Measurements from ENCODE around the gene WDPCP.

DNA sequence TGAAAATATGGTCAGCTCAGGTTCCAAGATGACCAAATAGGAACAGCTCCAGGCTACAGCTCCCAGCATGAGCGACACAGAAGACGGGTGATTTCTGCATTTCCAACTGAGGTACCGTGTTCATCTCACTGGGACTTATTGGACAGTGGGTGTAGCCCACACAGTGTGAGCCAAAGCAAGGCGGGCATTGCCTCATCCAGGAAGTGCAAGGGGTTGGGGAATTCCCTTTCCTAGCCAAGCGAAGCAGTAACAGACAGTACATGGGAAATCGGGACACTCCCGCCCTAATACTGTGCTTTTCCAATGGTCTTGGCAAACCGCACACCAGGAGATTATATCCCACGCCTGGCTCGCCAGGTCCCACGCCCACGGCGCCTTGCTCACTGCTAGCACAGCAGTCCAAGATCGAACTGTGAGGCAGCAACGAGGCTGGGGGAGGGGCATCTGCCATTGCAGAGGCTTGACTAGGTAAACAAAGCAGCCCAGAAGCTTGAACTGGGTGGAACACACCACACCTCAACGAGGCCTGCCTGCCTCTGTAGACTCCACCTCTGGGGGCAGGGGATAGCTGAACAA, 57.5 kb downstream of the WDPCP start:
- TF ChIP-seq TEAD4 (IDR thresholded peaks at IDR 0.05; ENCODE audit: borderline replicate concordance, insufficient read depth) (no peak), EP300 (IDR thresholded peaks at IDR 0.05; ENCODE audit: borderline replicate concordance in 1 of 2, low read depth in 1 of 2, low read length in 1 of 2) (no peak), RCOR1 (IDR thresholded peaks at IDR 0.05; ENCODE audit: low read length) (no peak), YY1 (IDR thresholded peaks at IDR 0.05; ENCODE audit: low read depth) (no peak), RXRA (IDR thresholded peaks at IDR 0.05; ENCODE audit: borderline replicate concordance, low read depth) (no peak), EZH2phosphoT487 (IDR thresholded peaks at IDR 0.05; ENCODE audit: borderline replicate concordance, low read depth) (no peak), POLR2AphosphoS5 (IDR thresholded peaks at IDR 0.05; ENCODE audit: low read depth, low read length) (no peak), GABPA (IDR thresholded peaks at IDR 0.05; ENCODE audit: low read depth) (no peak), SIN3A (IDR thresholded peaks at IDR 0.05; ENCODE audit: borderline replicate concordance, low read depth, low read length) (no peak), NFIC (IDR thresholded peaks at IDR 0.05; ENCODE audit: borderline replicate concordance) (no peak), RAD21 (IDR thresholded peaks at IDR 0.05; ENCODE audit: low read length) (no peak)
- TF ChIP-seq, protein P1, sequence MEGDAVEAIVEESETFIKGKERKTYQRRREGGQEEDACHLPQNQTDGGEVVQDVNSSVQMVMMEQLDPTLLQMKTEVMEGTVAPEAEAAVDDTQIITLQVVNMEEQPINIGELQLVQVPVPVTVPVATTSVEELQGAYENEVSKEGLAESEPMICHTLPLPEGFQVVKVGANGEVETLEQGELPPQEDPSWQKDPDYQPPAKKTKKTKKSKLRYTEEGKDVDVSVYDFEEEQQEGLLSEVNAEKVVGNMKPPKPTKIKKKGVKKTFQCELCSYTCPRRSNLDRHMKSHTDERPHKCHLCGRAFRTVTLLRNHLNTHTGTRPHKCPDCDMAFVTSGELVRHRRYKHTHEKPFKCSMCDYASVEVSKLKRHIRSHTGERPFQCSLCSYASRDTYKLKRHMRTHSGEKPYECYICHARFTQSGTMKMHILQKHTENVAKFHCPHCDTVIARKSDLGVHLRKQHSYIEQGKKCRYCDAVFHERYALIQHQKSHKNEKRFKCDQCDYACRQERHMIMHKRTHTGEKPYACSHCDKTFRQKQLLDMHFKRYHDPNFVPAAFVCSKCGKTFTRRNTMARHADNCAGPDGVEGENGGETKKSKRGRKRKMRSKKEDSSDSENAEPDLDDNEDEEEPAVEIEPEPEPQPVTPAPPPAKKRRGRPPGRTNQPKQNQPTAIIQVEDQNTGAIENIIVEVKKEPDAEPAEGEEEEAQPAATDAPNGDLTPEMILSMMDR (IDR thresholded peaks at IDR 0.05), result no peak
- TF ChIP-seq, protein P2, sequence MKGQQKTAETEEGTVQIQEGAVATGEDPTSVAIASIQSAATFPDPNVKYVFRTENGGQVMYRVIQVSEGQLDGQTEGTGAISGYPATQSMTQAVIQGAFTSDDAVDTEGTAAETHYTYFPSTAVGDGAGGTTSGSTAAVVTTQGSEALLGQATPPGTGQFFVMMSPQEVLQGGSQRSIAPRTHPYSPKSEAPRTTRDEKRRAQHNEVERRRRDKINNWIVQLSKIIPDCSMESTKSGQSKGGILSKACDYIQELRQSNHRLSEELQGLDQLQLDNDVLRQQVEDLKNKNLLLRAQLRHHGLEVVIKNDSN (IDR thresholded peaks at IDR 0.05; ENCODE audit: borderline replicate concordance, low read depth), result no peak
- TF ChIP-seq, protein P3, sequence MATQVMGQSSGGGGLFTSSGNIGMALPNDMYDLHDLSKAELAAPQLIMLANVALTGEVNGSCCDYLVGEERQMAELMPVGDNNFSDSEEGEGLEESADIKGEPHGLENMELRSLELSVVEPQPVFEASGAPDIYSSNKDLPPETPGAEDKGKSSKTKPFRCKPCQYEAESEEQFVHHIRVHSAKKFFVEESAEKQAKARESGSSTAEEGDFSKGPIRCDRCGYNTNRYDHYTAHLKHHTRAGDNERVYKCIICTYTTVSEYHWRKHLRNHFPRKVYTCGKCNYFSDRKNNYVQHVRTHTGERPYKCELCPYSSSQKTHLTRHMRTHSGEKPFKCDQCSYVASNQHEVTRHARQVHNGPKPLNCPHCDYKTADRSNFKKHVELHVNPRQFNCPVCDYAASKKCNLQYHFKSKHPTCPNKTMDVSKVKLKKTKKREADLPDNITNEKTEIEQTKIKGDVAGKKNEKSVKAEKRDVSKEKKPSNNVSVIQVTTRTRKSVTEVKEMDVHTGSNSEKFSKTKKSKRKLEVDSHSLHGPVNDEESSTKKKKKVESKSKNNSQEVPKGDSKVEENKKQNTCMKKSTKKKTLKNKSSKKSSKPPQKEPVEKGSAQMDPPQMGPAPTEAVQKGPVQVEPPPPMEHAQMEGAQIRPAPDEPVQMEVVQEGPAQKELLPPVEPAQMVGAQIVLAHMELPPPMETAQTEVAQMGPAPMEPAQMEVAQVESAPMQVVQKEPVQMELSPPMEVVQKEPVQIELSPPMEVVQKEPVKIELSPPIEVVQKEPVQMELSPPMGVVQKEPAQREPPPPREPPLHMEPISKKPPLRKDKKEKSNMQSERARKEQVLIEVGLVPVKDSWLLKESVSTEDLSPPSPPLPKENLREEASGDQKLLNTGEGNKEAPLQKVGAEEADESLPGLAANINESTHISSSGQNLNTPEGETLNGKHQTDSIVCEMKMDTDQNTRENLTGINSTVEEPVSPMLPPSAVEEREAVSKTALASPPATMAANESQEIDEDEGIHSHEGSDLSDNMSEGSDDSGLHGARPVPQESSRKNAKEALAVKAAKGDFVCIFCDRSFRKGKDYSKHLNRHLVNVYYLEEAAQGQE (IDR thresholded peaks at IDR 0.05; ENCODE audit: low read depth, low read length), result no peak
